SH-SY5Y (cell line): ENCODE measurements around the gene WDR93.

ENCODE experiments used
- GATA2 ChIP-seq: IDR thresholded peaks from 2 replicates; pipeline ENCODE4 v1.6.1; 2011; ENCODE audit warnings: mild to moderate bottlenecking, low read depth, low read length
- GATA3 ChIP-seq: IDR thresholded peaks from 2 replicates; pipeline ENCODE4 v1.6.1; 2011; ENCODE audit warnings: low read depth, mild to moderate bottlenecking, low read length, moderate library complexity

DNA sequence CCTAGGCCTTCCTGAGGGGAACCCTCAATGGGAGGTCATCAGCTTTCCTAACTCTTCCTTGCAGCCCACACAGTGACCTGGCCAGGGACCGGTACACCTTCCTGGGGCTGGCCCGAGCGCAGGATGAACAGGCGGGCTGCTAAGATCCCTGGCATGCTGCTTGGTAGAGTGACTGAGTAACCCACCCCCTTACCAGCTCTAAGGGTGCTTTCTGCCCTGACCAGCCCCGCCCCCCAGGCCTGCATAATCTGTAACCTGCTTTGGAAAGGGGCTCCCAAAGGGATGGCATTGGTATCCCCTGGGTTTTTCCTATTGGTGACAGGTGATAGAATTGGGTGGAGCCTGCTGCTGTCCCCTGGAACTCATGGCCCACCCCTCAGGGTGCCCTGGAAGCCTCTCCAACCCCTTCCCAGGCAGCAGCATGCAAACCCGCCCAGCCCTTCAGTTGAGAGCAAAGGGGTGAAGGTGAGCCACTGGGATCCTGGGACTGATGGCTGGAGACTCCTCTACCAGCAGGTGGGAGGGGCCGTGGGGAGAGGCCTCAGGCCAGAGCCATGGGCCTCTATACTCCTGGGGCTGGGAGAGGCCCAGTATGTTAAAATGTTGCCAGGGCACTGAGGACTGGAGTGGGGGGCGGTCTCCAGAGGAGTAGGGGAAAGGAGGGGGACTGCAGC is 24.3 kb upstream of the WDR93 start:
- no peak for TF ChIP-seq GATA2
- TF ChIP-seq GATA3 = no peak
